ENCODE data around the gene NGF.

Gene NGF

DNA sequence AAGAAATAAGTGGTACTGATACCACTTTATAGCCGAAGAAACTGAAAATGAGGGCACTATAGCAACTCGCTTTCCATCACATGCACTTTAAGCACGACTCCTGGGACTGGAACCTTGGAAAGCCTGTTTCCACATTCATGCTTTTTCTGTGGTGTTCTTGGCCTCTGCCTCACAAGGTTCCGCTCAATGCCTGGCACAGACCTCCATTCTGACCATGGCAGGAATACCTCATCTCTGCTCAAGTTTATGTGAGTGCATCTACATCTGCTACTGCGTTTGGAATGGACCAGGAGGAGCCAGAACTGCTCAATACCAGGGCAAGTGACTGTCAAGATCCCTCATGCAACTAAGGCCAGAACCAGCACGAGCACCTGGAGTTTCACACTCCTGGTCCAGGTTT is 11.6 kb downstream of the NGF start:
- DNase-seq (ENCODE audit: low read depth), result no peak

DNA sequence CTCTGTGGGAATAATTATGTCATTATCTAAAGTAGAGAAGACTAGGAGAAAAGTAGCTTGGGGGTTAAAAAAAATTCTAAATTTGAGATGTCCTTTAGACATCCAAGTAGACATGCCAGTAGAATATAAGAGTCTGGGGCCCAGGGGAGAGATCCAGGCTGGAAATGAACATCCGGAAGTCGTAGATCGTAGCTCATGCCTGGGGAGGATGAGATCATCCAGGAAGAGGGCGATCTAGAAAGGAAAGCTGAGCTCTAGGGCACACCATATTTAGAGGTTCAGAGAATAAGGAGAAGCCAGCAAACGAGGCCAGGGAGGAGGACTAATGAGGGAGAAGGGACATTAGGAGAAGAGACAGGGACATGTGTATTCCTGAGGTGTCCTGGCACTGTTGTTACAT is 12.2 kb downstream of the NGF start:
- no peak for DNase-seq (ENCODE audit: low read depth)
- H3K4me3 ChIP-seq (ENCODE audit: low read depth, low read length), result no peak overlapping the region
- TF ChIP-seq, protein P1, sequence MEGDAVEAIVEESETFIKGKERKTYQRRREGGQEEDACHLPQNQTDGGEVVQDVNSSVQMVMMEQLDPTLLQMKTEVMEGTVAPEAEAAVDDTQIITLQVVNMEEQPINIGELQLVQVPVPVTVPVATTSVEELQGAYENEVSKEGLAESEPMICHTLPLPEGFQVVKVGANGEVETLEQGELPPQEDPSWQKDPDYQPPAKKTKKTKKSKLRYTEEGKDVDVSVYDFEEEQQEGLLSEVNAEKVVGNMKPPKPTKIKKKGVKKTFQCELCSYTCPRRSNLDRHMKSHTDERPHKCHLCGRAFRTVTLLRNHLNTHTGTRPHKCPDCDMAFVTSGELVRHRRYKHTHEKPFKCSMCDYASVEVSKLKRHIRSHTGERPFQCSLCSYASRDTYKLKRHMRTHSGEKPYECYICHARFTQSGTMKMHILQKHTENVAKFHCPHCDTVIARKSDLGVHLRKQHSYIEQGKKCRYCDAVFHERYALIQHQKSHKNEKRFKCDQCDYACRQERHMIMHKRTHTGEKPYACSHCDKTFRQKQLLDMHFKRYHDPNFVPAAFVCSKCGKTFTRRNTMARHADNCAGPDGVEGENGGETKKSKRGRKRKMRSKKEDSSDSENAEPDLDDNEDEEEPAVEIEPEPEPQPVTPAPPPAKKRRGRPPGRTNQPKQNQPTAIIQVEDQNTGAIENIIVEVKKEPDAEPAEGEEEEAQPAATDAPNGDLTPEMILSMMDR (IDR thresholded peaks at IDR 0.05; ENCODE audit: low read depth, low read length, missing control alignments), result no peak

More for the DNA sequence above, 11.6 kb downstream of the NGF start:
- TF ChIP-seq, protein P1 (IDR thresholded peaks at IDR 0.05; ENCODE audit: low read depth, low read length, missing control alignments), result no peak
- H3K4me3 ChIP-seq (ENCODE audit: low read depth, low read length), result no peak overlapping the region

DNA sequence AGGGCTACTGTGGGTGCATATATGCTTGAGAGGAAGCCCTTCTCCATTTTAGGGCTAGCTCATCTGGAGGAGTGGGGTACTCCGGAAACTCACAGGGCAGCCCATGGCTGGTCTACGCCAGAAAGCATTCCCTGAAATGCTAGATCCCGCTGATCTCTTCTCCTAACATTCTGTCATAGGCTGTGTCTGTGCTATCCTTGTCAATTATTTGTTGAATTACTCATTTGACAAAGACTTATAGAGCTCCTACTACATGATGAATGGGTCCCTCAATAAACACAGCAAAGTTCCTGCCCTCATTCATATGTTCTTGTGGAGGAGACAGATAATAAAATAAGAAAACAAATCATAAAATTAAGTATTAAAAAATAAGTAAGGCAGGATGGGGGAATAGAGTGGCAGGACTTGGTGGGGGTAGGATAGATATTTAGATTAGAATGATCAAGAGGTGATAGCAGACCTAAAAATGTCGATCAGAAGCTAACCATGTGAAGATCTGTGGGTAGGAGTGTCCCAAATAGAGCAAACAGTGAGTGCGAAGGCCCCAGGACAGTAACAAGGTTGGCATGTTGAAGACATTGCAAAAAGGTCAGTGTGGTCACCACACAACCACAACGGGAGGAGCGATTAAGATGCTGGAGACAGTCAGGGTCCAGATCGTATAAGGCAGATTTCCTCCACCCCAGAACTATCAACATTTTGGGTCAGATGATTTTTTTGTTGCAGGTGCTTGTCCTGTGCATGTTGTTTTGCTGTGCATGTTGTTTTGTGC is 13.2 kb downstream of the NGF start:
- DNase-seq (ENCODE audit: low read depth), result no peak
- TF ChIP-seq, protein P1 (IDR thresholded peaks at IDR 0.05; ENCODE audit: low read depth, low read length, missing control alignments), result no peak
- H3K4me3 ChIP-seq (ENCODE audit: low read depth, low read length), result no peak overlapping the region

DNA sequence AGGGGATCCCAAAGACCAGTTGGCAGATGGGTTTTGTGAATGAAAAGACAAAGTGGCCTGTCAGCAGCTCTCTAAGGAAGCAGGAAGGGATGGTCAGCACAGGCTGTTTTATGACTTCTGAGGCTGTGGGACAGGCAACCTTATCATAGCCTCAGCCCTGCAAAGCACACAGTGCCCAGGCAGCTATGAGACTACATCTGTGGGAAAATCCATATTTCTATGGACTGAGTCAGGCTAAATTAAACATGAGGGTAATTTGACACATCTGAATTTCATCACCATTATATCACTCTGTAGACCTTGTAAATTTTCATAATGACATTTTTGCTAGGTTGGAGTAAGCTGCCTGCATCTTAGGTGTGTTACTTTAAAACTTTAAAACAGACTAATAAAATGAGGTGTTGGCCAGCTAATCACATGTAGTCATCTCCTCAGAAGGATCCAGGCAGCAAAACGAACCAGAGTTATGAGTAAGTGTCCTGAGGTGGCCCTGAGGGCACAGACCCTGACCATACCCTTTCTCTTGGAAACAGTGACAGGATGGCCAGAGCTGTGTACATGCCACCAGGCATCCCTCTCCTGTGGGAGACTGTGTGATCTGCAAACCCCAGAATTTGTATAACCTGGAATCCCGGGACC is 14.6 kb downstream of the NGF start:
- TF ChIP-seq, protein P1 (IDR thresholded peaks at IDR 0.05; ENCODE audit: low read depth, low read length, missing control alignments), result no peak
- no peak overlapping the region for H3K4me3 ChIP-seq (ENCODE audit: low read depth, low read length)
- DNase-seq (ENCODE audit: low read depth), result no peak

DNA sequence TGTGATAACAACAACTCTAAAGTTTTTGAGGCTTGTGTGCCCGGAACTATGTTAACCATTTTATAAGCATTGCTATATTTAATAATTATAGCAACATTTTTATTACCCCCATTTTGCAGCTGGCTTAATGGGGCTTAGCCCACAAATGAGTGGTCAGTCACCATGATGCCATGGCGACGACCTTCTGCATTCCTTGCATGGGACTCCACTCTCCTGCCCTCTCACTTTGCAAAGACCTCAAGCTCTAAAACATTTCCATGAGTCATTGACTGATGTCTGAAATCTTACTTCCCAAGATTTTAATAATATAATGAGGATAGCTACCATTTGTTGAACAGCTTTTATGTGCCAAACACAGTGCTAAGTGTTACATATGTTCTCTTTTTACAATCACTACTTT is 15.4 kb downstream of the NGF start:
- no peak for DNase-seq (ENCODE audit: low read depth)
- TF ChIP-seq, protein P1 (IDR thresholded peaks at IDR 0.05; ENCODE audit: low read depth, low read length, missing control alignments), result no peak
- no peak overlapping the region for H3K4me3 ChIP-seq (ENCODE audit: low read depth, low read length)

DNA sequence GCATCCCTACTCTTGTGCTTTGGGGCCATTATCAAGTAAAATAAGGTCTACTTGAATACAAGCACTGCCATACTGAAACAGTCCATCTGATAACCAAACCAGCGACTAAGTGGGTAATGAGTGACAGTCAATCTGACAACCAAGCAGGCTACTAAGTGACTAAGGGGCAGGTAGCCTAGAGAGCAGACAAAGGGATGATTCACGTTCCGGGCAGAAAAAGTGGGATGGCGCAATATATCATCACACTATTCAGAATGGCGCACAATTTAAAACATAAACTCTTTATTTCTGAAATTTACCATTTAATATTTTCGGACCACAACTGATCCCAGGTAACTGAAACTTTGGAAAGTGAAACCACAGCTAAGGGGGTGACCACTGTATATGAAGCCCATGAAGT is 17.7 kb downstream of the NGF start:
- DNase-seq (ENCODE audit: low read depth), result no peak
- TF ChIP-seq, protein P1 (IDR thresholded peaks at IDR 0.05; ENCODE audit: low read depth, low read length, missing control alignments), result no peak
- no peak overlapping the region for H3K4me3 ChIP-seq (ENCODE audit: low read depth, low read length)

Data from GM12864 (cell line).